ENCODE results near the gene RNU6-9.
"Not testable (repeated sequence)": the region's sequence is repeated elsewhere in the genome, so short reads cannot be mapped to it uniquely, and the experiment has no call there.

RNU6-9 gene

GRCh38 chr19:892894-893689, at the start of gene RNU6-9, which contains the start of gene MED16:
TSS of gene RNU6-9 (plus strand) at chr19:893484.
TSS of gene MED16 (minus strand) at chr19:893187. CDS start at chr19:891131, 2,056 bp downstream.
- peak; percentile 94 for DNase-seq

DNA sequence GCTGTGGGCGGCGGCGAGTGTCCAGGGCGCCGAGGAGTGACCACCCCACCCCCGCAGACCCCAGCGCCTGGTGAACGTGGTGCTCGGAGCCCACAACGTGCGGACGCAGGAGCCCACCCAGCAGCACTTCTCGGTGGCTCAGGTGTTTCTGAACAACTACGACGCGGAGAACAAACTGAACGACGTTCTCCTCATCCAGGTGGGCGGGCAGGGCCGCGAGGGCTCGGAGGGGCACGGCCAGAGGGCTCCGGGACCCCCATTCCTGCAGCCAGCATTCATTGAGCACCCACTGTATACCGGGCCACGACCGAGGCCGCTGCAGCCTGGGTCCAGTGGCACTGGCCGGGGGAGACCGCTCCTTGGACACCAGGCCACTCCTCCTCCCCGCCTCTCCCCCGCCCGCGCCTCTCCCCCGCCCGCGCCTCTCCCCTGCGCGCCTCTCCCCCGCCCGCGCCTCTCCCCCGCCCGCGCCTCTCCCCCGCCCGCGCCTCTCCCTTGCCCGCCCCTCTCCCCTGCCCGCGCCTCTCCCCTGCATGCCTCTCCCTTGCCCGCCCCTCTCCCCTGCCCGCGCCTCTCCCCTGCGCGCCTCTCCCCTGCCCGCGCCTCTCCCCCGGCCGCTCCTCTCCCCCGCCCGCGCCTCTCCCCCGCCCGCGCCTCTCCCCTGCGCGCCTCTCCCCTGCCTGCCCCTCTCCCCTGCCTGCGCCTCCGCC, 49.3 kb upstream of the RNU6-9 start:
- DNase-seq = no peak

GRCh38 chr19:844546-844971, 48.7 kb upstream of the RNU6-9 start:
- no peak for DNase-seq

DNA sequence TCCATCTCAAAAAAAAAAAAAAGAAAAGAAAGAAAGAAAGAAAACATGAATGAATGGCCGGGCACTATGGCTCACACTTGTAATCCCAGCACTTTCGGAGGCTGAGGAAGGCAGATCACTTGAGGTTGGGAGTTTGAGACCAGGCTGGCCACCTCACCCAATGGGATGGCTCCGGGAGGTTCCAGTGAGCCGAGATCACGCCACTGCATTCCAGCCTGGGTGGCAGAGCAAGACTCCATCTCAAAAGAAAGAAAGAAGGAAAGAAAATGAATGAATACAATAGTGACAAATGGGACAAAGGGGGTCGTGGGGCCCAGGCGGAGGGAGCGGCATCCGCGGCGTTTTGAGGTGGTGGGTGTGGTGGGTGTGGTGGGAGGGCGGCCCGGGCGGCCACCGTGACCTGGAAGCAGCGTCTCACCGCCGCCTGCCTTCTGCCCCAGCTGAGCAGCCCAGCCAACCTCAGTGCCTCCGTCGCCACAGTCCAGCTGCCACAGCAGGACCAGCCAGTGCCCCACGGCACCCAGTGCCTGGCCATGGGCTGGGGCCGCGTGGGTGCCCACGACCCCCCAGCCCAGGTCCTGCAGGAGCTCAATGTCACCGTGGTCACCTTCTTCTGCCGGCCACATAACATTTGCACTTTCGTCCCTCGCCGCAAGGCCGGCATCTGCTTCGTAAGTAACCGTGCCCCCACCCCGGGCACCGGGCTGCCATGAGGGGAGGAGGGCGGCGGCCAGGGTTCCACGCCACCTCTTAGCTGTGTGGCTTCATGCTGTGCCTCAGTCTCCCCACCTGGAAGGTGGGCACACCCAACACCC, 47.4 kb upstream of the RNU6-9 start:
- no peak for DNase-seq

DNA sequence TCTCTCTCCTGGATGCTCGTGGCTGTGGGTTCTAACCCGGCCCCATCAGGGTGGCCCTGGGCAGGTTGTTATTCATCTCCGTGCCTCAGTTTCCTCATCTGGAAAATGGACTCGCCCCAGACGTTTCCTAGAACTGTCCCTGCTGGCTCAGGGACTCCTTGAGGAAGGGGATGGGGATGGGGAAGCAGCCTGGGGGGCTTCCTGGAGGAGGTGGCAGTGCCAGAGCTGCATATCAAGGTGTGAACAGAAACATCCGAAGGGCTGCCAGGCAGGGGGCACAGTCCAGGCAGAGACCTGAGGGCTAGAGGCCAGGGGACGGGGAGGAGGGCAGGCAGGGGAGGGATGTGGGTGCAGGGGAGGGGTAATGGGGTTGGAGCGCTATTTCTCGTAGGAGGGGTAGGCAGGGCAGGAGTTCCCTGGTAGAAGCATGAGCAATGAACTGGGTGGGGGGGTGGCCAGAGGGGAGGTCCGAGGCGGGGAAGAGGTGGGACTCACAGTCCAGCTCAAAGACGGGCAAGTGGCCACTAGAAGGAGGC, 44.8 kb upstream of the RNU6-9 start:
- no peak for DNase-seq

GRCh38 chr19:849195-849594, 44.1 kb upstream of the RNU6-9 start:
- DNase-seq = not testable (repeated sequence)

DNA sequence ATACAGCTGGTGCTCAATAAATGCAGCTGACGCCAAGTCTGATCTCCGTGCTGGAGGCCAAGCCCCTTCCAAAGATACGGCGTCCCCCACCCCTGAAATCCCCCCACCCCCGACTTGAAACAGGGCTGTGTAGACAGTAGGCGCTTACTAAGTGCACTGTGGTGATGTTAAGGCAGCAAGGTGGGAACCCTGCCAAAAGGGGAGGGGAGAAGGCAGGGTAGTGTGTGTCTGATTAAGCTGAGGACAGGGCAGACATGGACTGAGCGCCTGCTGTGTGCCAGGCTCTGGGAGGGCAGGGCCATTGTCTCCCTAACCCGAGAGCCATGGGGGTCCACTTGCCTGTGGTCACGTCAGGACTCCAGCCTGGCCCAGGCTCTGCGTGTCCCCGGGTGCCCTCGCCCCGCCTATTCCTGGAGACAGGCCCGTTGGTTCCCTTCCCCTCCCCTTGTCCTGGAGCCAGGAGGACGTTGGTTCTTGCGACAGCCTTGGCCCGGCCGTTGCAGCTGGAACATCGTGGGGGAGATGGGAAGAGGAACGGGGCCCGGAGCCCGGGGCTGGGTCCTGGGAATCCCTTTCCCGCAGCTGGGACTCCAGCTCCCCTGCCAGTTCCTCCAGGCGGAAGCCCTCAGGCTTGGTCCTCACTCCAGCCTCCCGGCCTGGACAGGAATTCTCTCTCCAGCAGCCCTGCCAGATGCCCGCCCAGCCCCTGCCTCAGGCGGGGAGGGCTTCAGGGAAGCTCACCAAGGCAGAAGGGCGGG, 42.9 kb upstream of the RNU6-9 start:
- DNase-seq = peak; percentile 60

DNA sequence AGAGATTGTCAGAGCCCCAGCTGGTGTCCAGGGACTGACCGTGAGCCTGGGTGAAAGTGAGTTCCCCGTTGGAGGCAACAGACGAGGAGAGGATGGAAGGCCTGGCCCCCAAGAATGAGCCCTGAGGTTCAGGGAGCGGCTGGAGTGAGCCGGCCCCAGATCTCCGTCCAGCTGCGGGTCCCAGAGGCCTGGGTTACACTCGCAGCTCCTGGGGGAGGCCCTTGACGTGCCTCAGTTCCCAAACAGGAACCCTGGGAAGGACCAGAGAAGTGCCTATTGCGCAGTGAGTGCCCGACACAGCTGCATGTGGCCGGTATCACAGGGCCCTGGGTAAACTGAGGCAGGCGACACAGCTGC, 42.3 kb upstream of the RNU6-9 start:
- no peak for DNase-seq

- no peak for DNase-seq
These were observed 40.9 kb upstream of the RNU6-9 start, which contains the start of gene ELANE for GRCh38 chr19:852136-853013. TSS of gene ELANE (plus strand) at chr19:852303. CDS start at chr19:852329, 26 bp downstream.

DNA sequence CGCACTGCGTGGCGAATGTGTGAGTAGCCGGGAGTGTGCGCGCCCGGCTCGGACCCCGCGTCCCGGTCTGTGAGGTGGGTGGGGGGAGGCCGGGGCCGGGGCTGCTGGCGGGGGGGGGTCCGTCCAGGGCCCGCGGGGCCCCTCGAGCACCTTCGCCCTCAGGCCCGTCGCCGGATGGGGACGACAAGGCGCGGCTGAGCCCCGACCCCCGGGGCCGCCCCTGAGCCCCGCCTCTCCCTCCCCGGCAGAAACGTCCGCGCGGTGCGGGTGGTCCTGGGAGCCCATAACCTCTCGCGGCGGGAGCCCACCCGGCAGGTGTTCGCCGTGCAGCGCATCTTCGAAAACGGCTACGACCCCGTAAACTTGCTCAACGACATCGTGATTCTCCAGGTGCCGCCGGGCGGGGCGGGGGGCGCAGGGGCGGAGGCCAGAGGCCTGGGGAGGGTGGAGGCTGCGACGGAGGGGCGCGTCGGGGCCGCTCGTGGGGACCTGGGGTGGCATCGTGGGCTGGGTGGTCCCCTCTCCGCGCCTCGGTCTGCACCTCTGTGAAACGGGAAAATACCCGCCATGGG, 40.2 kb upstream of the RNU6-9 start:
- DNase-seq = no peak

DNA sequence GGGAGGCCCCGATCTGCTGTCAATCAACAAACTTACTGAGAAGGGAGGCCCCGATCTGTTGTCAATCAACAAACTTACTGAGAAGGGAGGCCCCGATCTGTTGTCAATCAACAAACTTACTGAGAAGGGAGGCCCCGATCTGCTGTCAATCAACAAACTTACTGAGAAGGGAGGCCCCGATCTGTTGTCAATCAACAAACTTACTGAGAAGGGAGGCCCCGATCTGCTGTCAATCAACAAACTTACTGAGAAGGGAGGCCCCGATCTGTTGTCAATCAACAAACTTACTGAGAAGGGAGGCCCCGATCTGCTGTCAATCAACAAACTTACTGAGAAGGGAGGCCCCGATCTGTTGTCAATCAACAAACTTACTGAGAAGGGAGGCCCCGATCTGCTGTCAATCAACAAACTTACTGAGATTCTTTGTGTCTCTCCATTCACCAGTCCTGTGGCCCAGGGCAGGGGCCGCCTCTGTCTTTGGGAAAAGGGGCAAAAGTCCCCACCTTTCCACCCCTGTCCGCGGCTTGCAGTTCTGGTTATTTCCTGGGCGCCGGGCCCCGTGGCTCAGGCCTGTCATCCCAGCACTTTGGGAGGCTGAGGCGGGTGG, 39.6 kb upstream of the RNU6-9 start:
- not testable (repeated sequence) for DNase-seq

GRCh38 chr19:854549-854948, 38.7 kb upstream of the RNU6-9 start:
- no peak for DNase-seq

- no peak for DNase-seq
These were observed 38.1 kb upstream of the RNU6-9 start for GRCh38 chr19:855142-855541.

DNA sequence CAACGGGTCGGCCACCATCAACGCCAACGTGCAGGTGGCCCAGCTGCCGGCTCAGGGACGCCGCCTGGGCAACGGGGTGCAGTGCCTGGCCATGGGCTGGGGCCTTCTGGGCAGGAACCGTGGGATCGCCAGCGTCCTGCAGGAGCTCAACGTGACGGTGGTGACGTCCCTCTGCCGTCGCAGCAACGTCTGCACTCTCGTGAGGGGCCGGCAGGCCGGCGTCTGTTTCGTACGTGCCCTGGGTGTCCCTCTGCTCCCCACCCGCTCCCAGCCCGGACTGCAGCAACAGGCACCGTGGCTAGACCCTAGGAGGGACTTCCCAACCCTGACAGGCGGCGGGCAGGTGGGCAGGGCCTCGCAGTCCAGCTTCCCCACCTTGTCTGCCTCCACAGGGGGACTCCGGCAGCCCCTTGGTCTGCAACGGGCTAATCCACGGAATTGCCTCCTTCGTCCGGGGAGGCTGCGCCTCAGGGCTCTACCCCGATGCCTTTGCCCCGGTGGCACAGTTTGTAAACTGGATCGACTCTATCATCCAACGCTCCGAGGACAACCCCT, 37.6 kb upstream of the RNU6-9 start:
- DNase-seq = no peak

- no peak for DNase-seq
These were observed 35.0 kb upstream of the RNU6-9 start for GRCh38 chr19:858284-858683.

DNA sequence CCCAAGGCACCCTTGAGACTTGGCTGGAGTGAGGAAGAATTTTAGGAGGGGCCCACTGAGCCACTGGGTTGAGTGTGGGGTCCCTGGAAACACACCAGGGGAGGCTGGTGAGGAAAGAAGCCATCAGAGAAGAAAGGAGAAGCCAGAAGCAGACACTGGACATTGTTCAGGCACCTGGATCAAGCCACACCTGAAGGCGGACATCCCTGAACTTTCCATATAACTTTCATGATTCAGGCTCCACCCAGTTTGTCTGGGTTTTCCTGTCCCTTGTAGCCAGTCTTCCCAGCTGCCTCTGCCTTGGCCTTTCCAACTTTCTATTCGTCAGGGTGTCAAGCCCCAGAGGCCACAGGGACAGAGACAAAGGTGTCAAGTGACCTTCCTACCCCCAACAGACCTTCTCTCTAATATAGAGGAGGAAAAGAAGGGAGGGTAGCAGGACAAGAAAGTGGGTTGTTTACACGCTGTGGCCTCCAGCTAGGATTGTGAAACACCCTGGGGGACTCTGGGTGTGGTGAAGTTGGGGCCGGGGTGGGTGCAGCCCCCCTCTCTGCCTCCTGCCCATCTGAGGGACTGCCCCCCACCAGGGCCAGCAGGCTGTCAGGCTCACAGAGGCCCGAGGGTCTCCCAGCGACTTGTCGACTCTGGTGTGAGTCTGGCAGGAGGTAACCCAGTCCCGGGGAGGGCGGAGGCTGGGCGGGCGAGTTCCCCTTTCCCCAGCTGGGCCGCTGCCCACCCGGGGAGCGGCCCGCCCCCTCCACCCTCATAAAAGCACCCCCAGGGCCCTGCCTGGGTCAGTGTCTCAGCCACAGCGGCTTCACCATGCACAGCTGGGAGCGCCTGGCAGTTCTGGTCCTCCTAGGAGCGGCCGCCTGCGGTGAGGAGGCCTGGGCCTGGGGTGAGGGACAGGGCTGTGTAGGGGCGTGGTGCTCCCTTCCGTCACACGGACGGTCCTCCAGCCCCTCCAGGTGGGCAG, 34.1 kb upstream of the RNU6-9 start, which contains the start of gene CFD:
Gene CFD (plus strand): TSS at position 797 of the 976 bp plus-strand sequence. CDS start 26 bp downstream, at position 823.
- peak; percentile 17 for DNase-seq

GRCh38 chr19:861141-861755, 32.0 kb upstream of the RNU6-9 start:
- DNase-seq = no peak

All from midbrain (tissue), 1 donor.